ENCODE results near the gene SUPT6H. TPM values are rescaled to one million over a fixed set of nuclear protein-coding genes. Genes with fewer than 3 reads are reported as not detected.

Gene SUPT6H
- total RNA-seq, 1 donor from 2014 or later = 62.4 TPM

DNA sequence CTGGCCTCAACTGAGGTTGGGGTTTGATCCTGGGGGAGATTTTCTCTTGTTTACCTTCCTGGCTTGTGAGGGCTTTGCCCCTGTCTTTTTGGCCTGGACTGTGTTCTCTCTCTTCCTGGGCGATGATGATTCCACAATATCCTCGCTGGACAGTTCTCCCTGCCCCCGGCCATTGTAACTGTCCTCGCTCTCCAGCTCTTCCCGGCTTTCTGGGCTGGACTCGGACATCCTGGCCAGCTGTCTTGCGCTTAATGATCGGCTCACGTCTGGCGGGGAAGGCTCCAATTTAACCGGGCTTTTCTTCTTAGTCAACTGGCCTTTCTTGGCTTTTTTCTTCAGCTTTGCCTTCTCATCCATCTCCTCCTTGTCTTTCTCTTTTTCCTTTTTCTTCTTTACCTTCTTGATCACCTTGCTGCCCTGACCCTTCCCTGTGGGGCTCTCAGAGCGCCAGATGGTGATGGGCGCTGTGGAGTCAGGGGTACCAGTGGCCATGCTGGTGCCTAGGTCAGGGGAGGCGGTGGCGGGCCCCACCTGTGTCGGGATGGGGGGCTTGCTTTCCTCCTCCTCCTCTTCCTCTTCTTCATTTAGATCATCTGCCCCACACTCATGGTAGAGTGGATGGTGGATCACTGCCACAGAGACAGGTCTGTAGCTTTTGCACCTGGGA lies 41.7 kb downstream of the SUPT6H start:
- ATAC-seq = no peak
- H3K27ac ChIP-seq = no peak overlapping the region
- intact Hi-C loops (cut with DNase I) = no loop called here
- no peaks in the 10 kb centered on the region for H3K9me3 ChIP-seq
- no peaks in the 10 kb centered on the region for H3K4me1 ChIP-seq
- H3K27me3 ChIP-seq = no peaks in the 10 kb centered on the region
- TF ChIP-seq, protein P1, sequence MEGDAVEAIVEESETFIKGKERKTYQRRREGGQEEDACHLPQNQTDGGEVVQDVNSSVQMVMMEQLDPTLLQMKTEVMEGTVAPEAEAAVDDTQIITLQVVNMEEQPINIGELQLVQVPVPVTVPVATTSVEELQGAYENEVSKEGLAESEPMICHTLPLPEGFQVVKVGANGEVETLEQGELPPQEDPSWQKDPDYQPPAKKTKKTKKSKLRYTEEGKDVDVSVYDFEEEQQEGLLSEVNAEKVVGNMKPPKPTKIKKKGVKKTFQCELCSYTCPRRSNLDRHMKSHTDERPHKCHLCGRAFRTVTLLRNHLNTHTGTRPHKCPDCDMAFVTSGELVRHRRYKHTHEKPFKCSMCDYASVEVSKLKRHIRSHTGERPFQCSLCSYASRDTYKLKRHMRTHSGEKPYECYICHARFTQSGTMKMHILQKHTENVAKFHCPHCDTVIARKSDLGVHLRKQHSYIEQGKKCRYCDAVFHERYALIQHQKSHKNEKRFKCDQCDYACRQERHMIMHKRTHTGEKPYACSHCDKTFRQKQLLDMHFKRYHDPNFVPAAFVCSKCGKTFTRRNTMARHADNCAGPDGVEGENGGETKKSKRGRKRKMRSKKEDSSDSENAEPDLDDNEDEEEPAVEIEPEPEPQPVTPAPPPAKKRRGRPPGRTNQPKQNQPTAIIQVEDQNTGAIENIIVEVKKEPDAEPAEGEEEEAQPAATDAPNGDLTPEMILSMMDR (IDR thresholded peaks at IDR 0.05) = no peak
- H3K4me3 ChIP-seq = no peak overlapping the region
- no peak for DNase-seq
- H3K36me3 ChIP-seq = peaks cover 51% of the 10 kb centered on the region

DNA sequence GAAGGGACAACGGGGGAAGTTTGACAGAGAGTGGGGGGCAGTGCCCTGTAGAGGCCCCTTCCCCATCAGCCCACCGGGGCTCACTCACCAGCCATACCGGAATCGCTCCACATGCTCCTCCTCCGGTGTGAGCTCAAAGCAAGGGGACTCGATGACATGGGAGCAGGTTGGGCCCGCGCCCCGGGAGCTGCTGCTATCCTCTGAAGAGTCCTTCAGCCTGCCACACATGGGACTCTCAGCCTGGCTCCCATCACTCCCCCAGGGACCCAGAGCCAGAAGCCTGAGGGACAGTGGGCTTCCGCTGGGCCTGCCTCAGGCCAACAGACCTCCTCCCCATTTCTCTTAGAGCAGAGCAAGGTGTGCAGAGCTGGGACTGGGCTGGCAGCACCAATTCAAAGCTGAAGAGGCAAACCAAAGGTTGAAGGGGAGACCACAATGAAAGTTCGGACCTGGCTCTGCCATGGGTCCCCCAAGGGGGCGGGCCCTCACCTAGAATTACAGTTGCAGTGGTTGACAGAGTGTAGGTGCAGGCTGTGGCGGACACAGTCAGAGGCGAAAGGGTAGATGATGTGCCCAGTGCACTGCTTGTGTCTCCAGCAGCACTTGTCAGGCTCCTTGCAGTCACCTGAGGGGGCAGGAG lies 42.3 kb downstream of the SUPT6H start:
- H3K36me3 ChIP-seq = peaks cover 44% of the 10 kb centered on the region
- DNase-seq (no peak), ATAC-seq (no peak)
- intact Hi-C loops (cut with DNase I) = no loop called here
- no peaks in the 10 kb centered on the region for H3K9me3 ChIP-seq
- H3K27me3 ChIP-seq = no peaks in the 10 kb centered on the region
- H3K4me3 ChIP-seq = no peak overlapping the region
- H3K4me1 ChIP-seq = no peaks in the 10 kb centered on the region
- TF ChIP-seq, protein P1 (IDR thresholded peaks at IDR 0.05) = no peak
- no peak overlapping the region for H3K27ac ChIP-seq

DNA sequence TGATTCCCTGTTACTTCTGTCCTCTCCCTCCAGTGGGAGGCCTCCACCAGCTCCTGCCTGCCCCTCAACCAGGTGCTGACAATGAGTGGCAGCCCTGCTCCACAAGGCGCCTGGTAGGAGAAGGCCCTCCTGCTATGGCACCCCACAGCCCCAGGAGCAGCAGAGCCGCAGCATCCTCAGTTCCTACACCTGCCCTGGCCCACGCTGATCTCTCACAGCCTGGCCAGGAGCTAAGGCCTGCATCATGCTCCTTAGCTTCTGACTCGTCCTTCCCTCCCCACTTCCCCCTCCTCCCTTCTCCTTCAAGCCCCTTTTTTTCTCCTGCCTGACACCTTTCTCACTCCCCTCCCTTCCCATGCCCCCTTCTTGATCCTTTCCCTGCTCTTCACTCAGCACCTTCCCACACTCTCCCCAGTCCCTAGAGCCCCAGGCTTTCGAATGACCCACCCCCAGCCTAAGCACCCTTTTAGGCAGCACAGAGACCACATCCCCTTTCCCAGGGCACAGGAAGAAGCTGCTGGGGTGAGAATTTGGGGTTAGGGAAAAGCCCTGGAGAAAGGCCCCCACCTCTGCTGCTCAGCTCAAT lies 43.2 kb downstream of the SUPT6H start:
- Histone ChIP-seq H3K27ac (no peak overlapping the region), H3K9me3 (no peaks in the 10 kb centered on the region), H3K4me3 (no peak overlapping the region), H3K27me3 (no peaks in the 10 kb centered on the region), H3K36me3 (peaks cover 36% of the 10 kb centered on the region), H3K4me1 (peaks cover 3% of the 10 kb centered on the region)
- TF ChIP-seq, protein P1 (IDR thresholded peaks at IDR 0.05) = no peak
- no peak for DNase-seq
- no peak for ATAC-seq
- intact Hi-C loops (cut with DNase I) = no loop called here

DNA sequence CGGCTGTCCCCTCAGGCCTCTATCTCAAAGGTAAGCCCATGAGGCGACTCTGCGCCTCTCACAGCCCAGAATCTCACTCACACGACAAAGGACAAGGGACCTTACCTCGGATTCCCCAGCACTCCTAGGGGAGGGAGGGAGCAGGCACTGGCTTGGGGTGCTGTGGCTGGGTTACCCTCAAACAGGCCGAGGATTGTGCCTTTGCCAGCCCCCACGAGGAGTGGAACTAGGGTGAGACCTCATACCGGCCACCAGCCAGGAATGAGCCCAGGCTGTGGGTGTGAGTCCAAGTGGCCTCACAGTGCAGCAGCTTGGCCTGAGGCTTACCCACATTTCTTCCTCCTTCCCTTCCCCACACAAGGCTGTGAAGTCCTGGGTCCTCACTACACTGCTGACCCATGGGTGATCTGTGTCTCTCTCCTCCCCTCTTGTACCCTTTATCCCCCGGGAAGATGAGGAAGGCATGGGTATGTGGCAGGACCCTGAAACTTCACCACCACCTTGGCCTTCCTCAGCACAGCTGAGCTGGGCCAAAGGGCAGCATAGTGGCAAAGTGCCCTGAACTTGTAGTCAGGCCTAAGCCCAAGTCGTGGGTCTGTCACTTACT lies 43.8 kb downstream of the SUPT6H start:
- Histone ChIP-seq H3K9me3 (no peaks in the 10 kb centered on the region), H3K27ac (no peak overlapping the region), H3K4me1 (peaks cover 3% of the 10 kb centered on the region), H3K4me3 (no peak overlapping the region), H3K27me3 (no peaks in the 10 kb centered on the region), H3K36me3 (peaks cover 29% of the 10 kb centered on the region)
- no peak for DNase-seq
- TF ChIP-seq, protein P1 (IDR thresholded peaks at IDR 0.05) = no peak
- ATAC-seq = no peak
- intact Hi-C loops (cut with DNase I) = no loop called here

DNA sequence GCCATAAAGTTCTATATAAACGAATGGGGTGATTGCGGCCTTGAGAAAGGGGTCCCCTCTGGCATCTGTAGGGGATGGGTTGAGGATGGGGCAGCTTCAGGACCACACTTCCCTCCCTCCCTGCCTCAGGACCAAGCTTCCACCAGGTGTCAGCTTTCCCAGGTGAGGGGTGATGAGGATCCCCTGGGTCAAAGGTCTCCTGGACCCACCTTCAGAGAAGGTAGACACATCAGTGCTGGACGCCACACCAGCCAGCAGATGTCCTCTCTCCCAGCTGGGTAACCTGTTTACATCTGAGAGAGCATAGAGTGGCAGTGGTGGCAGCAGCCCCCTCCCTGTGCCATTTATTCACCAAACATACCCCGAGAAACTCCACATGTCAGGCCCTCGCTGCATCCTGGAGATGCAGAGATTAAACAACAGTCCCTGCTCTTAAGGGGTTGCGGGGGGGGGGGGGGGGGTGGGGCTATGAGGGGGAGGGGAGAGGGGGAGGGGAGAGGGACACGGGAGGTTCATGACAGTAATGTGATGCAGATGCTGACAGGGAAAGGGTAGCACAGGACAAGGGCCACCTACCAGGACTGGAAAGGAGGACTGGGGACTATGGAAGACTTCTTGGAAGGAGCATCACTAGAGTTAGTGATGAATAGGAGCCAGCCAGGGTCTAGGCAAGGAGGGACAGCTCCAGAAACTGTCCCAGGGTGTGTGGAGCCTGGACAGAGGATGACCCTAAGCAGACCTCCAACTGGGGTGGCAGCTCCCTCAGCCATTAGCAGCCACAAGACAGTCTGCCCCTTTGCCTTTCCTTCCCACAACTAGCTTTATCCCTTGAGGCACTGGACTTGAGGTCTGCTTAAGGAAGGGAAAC lies 44.7 kb downstream of the SUPT6H start:
- no peak for ATAC-seq
- Histone ChIP-seq H3K9me3 (no peaks in the 10 kb centered on the region), H3K4me1 (peaks cover 5% of the 10 kb centered on the region), H3K27me3 (no peaks in the 10 kb centered on the region), H3K36me3 (peaks cover 20% of the 10 kb centered on the region), H3K27ac (no peak overlapping the region), H3K4me3 (no peak overlapping the region)
- DNase-seq = no peak
- TF ChIP-seq, protein P1 (IDR thresholded peaks at IDR 0.05) = no peak
- intact Hi-C loops (cut with DNase I) = no loop called here

All from upper lobe of right lung (tissue), 1 donor.